GM19468 (cell line): ENCODE data around the gene BORCS5.
"Not testable (repeated sequence)": the region's sequence is repeated elsewhere in the genome, so short reads cannot be mapped to it uniquely, and the experiment has no call there.

Experiments used
- ATAC-seq: cut with Tn5 transposase; IDR thresholded peaks from one replicate; pipeline ENCODE4 v1.9.1; 2021; ENCODE audit warnings: mild to moderate bottlenecking, moderate library complexity, moderate number of reproducible peaks; ENCODE audit not compliant: unreplicated experiment; ENCODE audit errors: extremely low read depth

Gene BORCS5

GRCh38 chr12:12351468-12352185 is 5.3 kb upstream of the BORCS5 start:
- ATAC-seq, result not testable (repeated sequence)

- no peak for ATAC-seq
Observed at GRCh38 chr12:12353276-12353675, 3.6 kb upstream of the BORCS5 start.

GRCh38 chr12:12353807-12354206 is 3.1 kb upstream of the BORCS5 start:
- no peak for ATAC-seq

- no peak for ATAC-seq
Observed at GRCh38 chr12:12356467-12356895, 397 bp upstream of the BORCS5 start.

- no peak for ATAC-seq
Observed at GRCh38 chr12:12357719-12358461, 1.0 kb downstream of the BORCS5 start.

- ATAC-seq, result no peak
Observed at GRCh38 chr12:12358528-12358927, 1.6 kb downstream of the BORCS5 start.

- no peak for ATAC-seq
Observed at GRCh38 chr12:12364787-12365445, 8.0 kb downstream of the BORCS5 start.

- ATAC-seq, result no peak
Observed at GRCh38 chr12:12365446-12365802, 8.5 kb downstream of the BORCS5 start.

GRCh38 chr12:12365931-12366431 is 9.1 kb downstream of the BORCS5 start:
- no peak for ATAC-seq

- ATAC-seq, result no peak
Observed at GRCh38 chr12:12366701-12367481, 10.0 kb downstream of the BORCS5 start.

- ATAC-seq, result no peak
Observed at GRCh38 chr12:12367482-12367998, 10.7 kb downstream of the BORCS5 start.

- ATAC-seq, result no peak
Observed at GRCh38 chr12:12372946-12373722, 16.3 kb downstream of the BORCS5 start.

GRCh38 chr12:12376646-12377448 is 20.0 kb downstream of the BORCS5 start:
- no peak for ATAC-seq

GRCh38 chr12:12378616-12379015 is 21.7 kb downstream of the BORCS5 start:
- no peak for ATAC-seq

- ATAC-seq, result no peak
Observed at GRCh38 chr12:12379831-12380730, 23.2 kb downstream of the BORCS5 start.

GRCh38 chr12:12380949-12381593 is 24.2 kb downstream of the BORCS5 start:
- no peak for ATAC-seq

GRCh38 chr12:12381982-12382381 is 25.1 kb downstream of the BORCS5 start:
- ATAC-seq, result no peak
